Naive thymus-derived CD4-positive, alpha-beta T cell (primary cell): ENCODE data around the gene EXT2. TPM values are rescaled to one million over a fixed set of nuclear protein-coding genes. Genes with fewer than 3 reads are reported as not detected.

Source experiments
- ATAC-seq: fragments of 150-1000 bp; cut with Tn5 transposase; 2 replicates; pipeline ENCODE4 v1.10.0; 2021; ENCODE audit warnings: mild to moderate bottlenecking, moderate library complexity
- CTCF ChIA-PET: fragments of 350-600 bp; sonication (Branson Sonifier 250); formaldehyde crosslinking; loops from one replicate; lab custom pipeline; 2021; ENCODE audit warnings: antibody characterized with exemption; lab: Charles Lee
- POLR2A ChIA-PET: fragments of 350-600 bp; sonication (Branson Sonifier 250); formaldehyde crosslinking; loops from one replicate; lab custom pipeline; 2021; ENCODE audit warnings: antibody characterized with exemption, inconsistent platforms; lab: Charles Lee
- DNase-seq, 9 donors: peaks; one replicate each; pipeline versions ENCODE4 v3.0.0 to v3.0.0-alpha.2; 2020 to 2022; ENCODE audit warnings: mixed read lengths in 1 of 9
- H3K27ac ChIP-seq: one replicate; pipeline ENCODE4 v1.7.0; 2013; ENCODE audit warnings: mild to moderate bottlenecking, low read depth, low read length, moderate library complexity
- H3K27me3 ChIP-seq, 2 donors: one replicate each; pipeline ENCODE4 v1.7.0; 2013; ENCODE audit warnings: low read length in 2 of 2, mild to moderate bottlenecking in 2 of 2, moderate library complexity in 2 of 2; ENCODE audit not compliant: control insufficient read depth in 2 of 2, insufficient read depth in 2 of 2
- H3K36me3 ChIP-seq, 3 experiments: 1 replicate in 2 of 3; 2 replicates in 1 of 3; pipeline ENCODE4 v1.7.0; 2013; ENCODE audit warnings: low read length in 3 of 3, mild to moderate bottlenecking in 3 of 3, moderate library complexity in 1 of 3; ENCODE audit not compliant: insufficient read depth in 3 of 3, control insufficient read depth in 2 of 3
- H3K4me1 ChIP-seq, 2 donors: one replicate each; pipeline ENCODE4 v1.7.0; 2013; ENCODE audit warnings: low read length in 2 of 2, mild to moderate bottlenecking in 2 of 2, moderate library complexity in 1 of 2; ENCODE audit not compliant: control insufficient read depth in 2 of 2, insufficient read depth in 2 of 2
- H3K4me3 ChIP-seq: 2 replicates; pipeline ENCODE4 v1.7.0; 2013; ENCODE audit warnings: mild to moderate bottlenecking, low read length
- H3K9me3 ChIP-seq, 3 experiments: 1 replicate in 2 of 3; 2 replicates in 1 of 3; pipeline ENCODE4 v1.7.0; 2013; ENCODE audit warnings: low read length in 3 of 3; ENCODE audit not compliant: control insufficient read depth in 2 of 3
- H3K27ac Mint-ChIP-seq, 9 donors: one replicate each; pipeline ENCODE4 v1.8.0; 2020 to 2022; ENCODE audit warnings: mixed read lengths in 9 of 9, mild to moderate bottlenecking in 8 of 9, moderate library complexity in 5 of 9, inconsistent platforms in 2 of 9
- H3K27me3 Mint-ChIP-seq, 5 donors: one replicate each; pipeline ENCODE4 v1.8.0; 2021 to 2022; ENCODE audit warnings: mixed read lengths in 5 of 5, mild to moderate bottlenecking in 1 of 5
- H3K36me3 Mint-ChIP-seq, 5 donors: one replicate each; pipeline ENCODE4 v1.8.0; 2020 to 2022; ENCODE audit warnings: mixed read lengths in 5 of 5, mild to moderate bottlenecking in 3 of 5, inconsistent platforms in 1 of 5
- H3K4me1 Mint-ChIP-seq, 7 donors: one replicate each; pipeline ENCODE4 v1.8.0; 2020 to 2022; ENCODE audit warnings: mixed read lengths in 7 of 7, mild to moderate bottlenecking in 3 of 7, inconsistent platforms in 1 of 7
- H3K4me3 Mint-ChIP-seq, 10 donors: one replicate each; pipeline ENCODE4 v1.8.0; 2020 to 2022; ENCODE audit warnings: mild to moderate bottlenecking in 10 of 10, mixed read lengths in 10 of 10, moderate library complexity in 6 of 10, inconsistent platforms in 2 of 10
- H3K9me3 Mint-ChIP-seq, 11 donors: one replicate each; pipeline ENCODE4 v1.8.0; 2020 to 2022; ENCODE audit warnings: mixed read lengths in 11 of 11, mild to moderate bottlenecking in 4 of 11, inconsistent platforms in 1 of 11, moderate library complexity in 1 of 11
- intact Hi-C, 2 donors: fragments of 100-400 bp; cut with micrococcal nuclease; formaldehyde crosslinking; loops; one replicate each; pipeline ENCODE4 v1.15.1; 2023
- polyA plus RNA-seq, 2 donors: library from polyadenylated mRNA; unstranded; fragments of 300-500 nt; fragmentation: Illumina TruSeq; gene quantifications; one replicate each; pipeline ENCODE4 v1.2.3, GENCODE V29; 2021
- total RNA-seq, 6 experiments: library from RNA in 5 of 6; stranded (reverse) in 5 of 6; gene quantifications; 1 replicate in 5 of 6; 2 replicates in 1 of 6; pipeline ENCODE4 v1.2.3 and lab custom pipeline; 2021 to 2026

The EXT2 gene
- total and polyA plus RNA-seq, 7 experiments from 2014 or later, result 27.2 to 43.9 (median 31.5) TPM

DNA sequence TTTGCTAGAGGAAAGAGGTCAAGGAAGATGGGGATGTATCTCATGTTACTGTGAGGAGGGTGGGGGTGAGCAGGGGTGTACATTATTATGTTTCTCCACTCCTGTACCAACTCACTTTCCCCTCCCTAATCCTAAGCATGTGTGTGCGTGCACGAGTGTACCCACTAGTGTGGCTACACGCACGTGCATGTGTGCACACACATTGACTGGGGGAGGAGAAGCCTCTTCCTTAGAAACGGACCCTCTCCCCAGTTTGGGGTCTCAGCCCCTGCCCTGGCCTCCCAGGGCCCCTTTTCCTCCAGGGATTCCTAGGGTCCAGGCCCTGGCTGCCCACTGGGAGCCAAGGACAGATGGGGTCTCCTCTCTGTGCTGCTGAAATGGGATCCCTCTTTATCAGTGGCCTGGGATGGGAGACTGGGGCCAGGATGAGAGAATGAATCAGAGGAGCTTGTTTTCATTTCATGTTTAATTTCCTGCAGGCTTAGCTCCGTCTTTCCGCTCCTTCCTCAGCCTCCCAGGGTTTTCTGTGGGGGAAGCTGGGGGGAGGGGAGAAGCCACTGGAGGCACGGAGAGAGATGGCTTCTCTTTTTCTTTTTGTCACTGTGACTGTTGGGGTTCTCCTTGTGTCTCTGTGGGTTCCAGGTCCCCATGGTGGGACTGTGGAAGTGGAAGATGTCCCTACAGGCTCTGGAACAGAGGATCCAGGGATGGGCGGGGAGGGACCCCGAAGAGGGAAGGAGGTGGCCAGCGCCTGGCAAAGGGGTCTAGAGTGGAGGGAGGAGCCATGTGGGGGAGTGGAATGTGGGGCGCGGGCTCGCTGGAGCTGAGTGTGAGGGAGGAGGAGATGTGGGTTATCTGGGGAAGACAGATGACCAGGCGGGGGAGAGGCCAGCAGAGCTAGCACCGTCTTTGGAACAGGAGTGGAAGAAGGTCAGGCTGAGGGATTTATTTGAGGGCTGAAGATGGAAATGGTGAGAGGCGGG lies 174.2 kb downstream of the EXT2 start:
- no peaks in the 10 kb centered on the region for H3K27me3 Mint-ChIP-seq
- POLR2A ChIA-PET, result no interaction called here
- CTCF ChIA-PET, result no interaction called here

DNA sequence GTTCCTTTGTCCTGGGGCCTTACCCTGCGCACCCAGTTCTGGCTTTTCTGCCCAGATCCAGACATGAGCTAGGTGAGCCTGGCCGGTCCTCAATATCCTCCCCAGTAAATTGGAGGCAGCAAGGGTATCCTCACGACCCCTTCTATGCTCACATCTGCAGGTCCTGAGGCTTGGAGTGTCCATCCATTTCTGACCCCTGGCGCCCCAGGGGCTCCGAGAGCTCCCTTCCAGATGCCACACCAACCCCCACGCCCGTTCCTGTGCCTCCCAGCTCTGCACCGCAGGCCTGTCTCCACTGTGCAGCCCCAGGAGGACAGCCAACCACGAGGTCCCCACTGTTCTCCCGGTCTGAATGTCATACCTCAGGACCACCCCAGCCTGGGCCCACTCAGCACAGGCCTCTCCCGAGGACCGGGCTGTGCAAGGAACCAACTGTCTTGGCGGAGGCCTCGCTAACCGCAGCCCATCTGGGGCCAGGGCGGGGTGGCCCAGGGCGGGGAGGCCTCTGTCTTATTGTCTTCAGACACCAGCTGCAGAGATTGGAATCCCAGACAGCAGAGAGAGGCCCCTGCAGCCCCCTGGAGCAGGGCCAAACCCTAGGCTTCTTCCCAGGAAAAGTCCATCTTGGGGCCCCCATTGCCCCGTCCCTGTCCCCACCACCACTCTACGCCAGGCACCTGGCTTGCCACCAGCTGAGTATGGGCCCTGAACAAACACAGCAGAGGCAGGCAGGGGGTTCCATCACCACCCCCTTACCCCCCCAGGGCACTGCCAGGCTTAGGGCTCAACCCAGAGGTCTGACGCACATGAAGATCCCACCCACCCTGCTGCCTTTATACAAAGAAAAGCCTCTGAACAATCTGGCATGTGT lies 175.2 kb downstream of the EXT2 start:
- ChIA-PET POLR2A (interaction anchor here (0.7 kb wide), 1 partner anchor 50 kb away, joined by 3 read pairs; no protein-coding TSS in a partner anchor), CTCF (no interaction called here)
- Histone ChIP-seq H3K9me3 (no peaks in the 10 kb centered on the region), H3K27ac (no peak overlapping the region), H3K36me3 (no peaks in the 10 kb centered on the region), H3K27me3 (no peaks in the 10 kb centered on the region), H3K4me3 (no peak overlapping the region), H3K4me1 (no peaks in the 10 kb centered on the region)
- Mint-ChIP-seq H3K36me3 (peaks cover 0 to 5% (median 0%) of the 10 kb centered on the region in 5 donors), H3K9me3 (peaks cover 0 to 3% (median 0%) of the 10 kb centered on the region in 11 donors), H3K4me1 (no peaks in the 10 kb centered on the region), H3K27me3 (no peaks in the 10 kb centered on the region), H3K4me3 (no peak overlapping the region), H3K27ac (no peak overlapping the region)
- DNase-seq, result no peak
- ATAC-seq, result no peak
- intact Hi-C loops, result no loop called here

More for the DNA sequence above, 174.2 kb downstream of the EXT2 start:
- Histone ChIP-seq H3K27ac (no peak overlapping the region), H3K9me3 (no peaks in the 10 kb centered on the region), H3K36me3 (no peaks in the 10 kb centered on the region), H3K4me3 (no peak overlapping the region), H3K4me1 (no peaks in the 10 kb centered on the region), H3K27me3 (no peaks in the 10 kb centered on the region)
- Mint-ChIP-seq H3K36me3 (peaks cover 0 to 5% (median 0%) of the 10 kb centered on the region in 5 donors), H3K27ac (no peak overlapping the region), H3K4me3 (no peak overlapping the region), H3K4me1 (no peaks in the 10 kb centered on the region), H3K9me3 (peaks cover 0 to 3% (median 0%) of the 10 kb centered on the region in 11 donors)
- DNase-seq (no peak), ATAC-seq (no peak)
- intact Hi-C loops, result no loop called here

DNA sequence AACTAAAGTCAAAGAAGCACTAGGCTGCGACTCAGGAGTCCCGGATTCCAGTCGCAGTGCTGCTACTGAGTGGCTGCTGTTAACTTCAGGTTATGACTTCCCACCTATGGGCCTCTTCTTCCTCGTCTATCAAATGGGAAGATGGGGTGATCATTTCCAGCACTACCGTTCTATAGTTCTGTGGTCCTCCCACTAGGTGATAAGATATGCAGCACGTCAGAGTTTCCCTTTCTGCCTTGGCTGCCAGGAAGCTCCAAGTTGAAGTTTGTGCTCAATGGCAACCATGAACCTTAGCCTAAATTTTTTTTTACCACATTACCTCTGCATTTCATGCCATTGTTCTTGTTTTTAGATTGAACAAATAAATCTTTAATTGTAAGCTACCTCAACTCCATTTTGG lies 175.8 kb downstream of the EXT2 start:
- no peak for DNase-seq
- POLR2A ChIA-PET, result interaction anchor here (0.7 kb wide), 1 partner anchor 51 kb away, joined by 3 read pairs; no protein-coding TSS in a partner anchor
- Mint-ChIP-seq H3K27me3 (no peaks in the 10 kb centered on the region), H3K4me1 (no peaks in the 10 kb centered on the region), H3K36me3 (peaks cover 0 to 5% (median 0%) of the 10 kb centered on the region in 5 donors), H3K9me3 (peaks cover 0 to 4% (median 0%) of the 10 kb centered on the region in 11 donors), H3K4me3 (no peak overlapping the region), H3K27ac (no peak overlapping the region)
- Histone ChIP-seq H3K27me3 (no peaks in the 10 kb centered on the region), H3K27ac (no peak overlapping the region), H3K9me3 (no peaks in the 10 kb centered on the region), H3K4me3 (no peak overlapping the region), H3K36me3 (no peaks in the 10 kb centered on the region), H3K4me1 (no peaks in the 10 kb centered on the region)
- CTCF ChIA-PET, result no interaction called here
- intact Hi-C loops, result no loop called here
- ATAC-seq, result no peak

DNA sequence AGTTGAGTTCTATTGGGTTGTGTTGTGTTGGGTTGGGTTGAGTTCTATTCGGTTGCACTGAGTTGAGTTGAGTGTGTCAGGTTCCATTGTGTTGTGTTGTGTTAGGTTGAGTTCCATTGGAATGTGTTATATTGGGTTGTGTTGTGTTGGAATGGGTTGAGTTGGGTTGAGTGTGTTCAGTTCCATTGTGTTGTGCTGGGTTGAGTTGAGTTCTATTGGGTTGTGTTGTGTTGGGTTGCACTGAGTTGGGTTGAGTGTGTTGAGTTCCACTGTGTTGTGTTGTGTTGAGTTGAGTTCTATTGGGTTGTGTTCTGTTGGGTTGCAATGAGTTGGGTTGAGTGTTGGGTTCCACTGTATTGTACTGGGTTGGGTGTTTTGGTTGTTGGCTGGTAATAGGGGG lies 178.9 kb downstream of the EXT2 start:
- Mint-ChIP-seq H3K27ac (no peak overlapping the region), H3K27me3 (no peaks in the 10 kb centered on the region), H3K4me1 (no peaks in the 10 kb centered on the region), H3K36me3 (peaks cover 0 to 5% (median 0%) of the 10 kb centered on the region in 5 donors), H3K4me3 (no peak overlapping the region), H3K9me3 (peaks cover 0 to 4% (median 0%) of the 10 kb centered on the region in 11 donors)
- no peaks in the 10 kb centered on the region for H3K36me3 ChIP-seq
- H3K4me3 ChIP-seq, result no peak overlapping the region
- H3K4me1 ChIP-seq, result no peaks in the 10 kb centered on the region
- ChIA-PET POLR2A (no interaction called here), CTCF (no interaction called here)
- intact Hi-C loops, result no loop called here
- no peak overlapping the region for H3K27ac ChIP-seq
- DNase-seq (no peak), ATAC-seq (no peak)
- H3K9me3 ChIP-seq, result no peaks in the 10 kb centered on the region
- H3K27me3 ChIP-seq, result no peaks in the 10 kb centered on the region

DNA sequence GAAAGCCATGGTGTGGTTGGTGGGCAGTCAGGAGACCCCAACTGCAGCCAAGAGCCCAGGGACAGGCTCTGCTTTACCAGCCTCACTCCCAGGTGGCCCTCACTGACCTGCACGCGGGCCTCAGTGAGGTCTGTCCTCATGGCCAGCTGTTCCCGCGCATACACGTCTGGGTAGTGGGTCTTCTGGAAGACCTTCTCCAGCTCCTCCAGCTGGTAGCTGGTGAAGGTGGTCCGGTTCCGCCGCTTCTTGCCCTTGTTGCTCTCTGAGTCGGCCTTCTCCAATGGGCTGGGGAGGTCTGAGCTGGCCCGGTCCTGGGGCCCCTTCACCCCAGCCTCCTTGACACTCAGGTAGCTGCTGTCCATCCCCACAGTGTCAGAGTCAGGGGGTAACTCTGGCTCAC lies 179.8 kb downstream of the EXT2 start:
- peaks cover 0 to 4% (median 0%) of the 10 kb centered on the region in 5 donors for H3K27me3 Mint-ChIP-seq
- peaks cover 0 to 4% (median 0%) of the 10 kb centered on the region in 11 donors for H3K9me3 Mint-ChIP-seq
- DNase-seq (no peak), ATAC-seq (no peak)
- POLR2A ChIA-PET, result interaction anchor here (0.6 kb wide), 1 partner anchor 215 kb away, joined by 3 read pairs; no protein-coding TSS in a partner anchor
- no peak overlapping the region for H3K27ac Mint-ChIP-seq
- H3K4me1 Mint-ChIP-seq, result peaks cover 0 to 2% (median 0%) of the 10 kb centered on the region in 7 donors
- H3K4me3 Mint-ChIP-seq, result no peak overlapping the region
- H3K9me3 ChIP-seq, result no peaks in the 10 kb centered on the region
- H3K36me3 ChIP-seq, result no peaks in the 10 kb centered on the region
- H3K4me3 ChIP-seq, result no peak overlapping the region
- no peaks in the 10 kb centered on the region for H3K4me1 ChIP-seq
- CTCF ChIA-PET, result no interaction called here
- H3K36me3 Mint-ChIP-seq, result peaks cover 0 to 5% (median 0%) of the 10 kb centered on the region in 5 donors
- no peaks in the 10 kb centered on the region for H3K27me3 ChIP-seq
- H3K27ac ChIP-seq, result no peak overlapping the region
- intact Hi-C loops, result no loop called here

DNA sequence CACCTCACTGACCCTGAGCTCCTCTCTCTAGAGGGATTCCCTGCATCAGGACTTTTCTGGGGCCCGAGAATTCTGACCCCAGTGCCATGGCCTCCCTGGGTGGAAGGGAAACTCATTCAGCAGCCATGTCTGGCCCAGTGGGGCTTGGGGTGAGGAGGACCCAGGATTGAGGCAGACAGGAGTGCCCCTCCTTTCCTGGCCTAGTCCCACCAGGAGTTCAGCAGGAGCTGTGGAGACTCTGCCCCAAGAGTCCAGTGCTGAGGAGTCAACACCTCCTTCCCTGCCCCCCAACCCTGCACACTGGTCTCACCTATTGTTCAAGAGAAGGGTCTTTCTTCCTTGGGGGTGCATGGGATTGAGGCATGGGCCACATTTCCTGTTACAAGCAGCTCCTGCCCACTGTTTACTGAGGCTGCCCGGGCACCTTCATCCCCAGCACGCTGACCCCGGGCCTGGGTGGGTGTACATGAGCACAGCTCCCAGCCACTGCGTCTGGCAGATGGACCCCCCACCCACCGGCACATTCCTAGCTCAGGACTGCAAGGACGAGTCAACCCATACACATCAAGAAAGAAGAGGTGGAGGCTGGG lies 180.6 kb downstream of the EXT2 start:
- Histone ChIP-seq H3K4me1 (no peaks in the 10 kb centered on the region), H3K27ac (no peak overlapping the region), H3K9me3 (no peaks in the 10 kb centered on the region), H3K36me3 (no peaks in the 10 kb centered on the region), H3K27me3 (no peaks in the 10 kb centered on the region), H3K4me3 (no peak overlapping the region)
- intact Hi-C loops, result no loop called here
- POLR2A ChIA-PET, result no interaction called here
- Mint-ChIP-seq H3K4me3 (no peak overlapping the region), H3K9me3 (peaks cover 0 to 4% (median 0%) of the 10 kb centered on the region in 11 donors), H3K27ac (no peak overlapping the region), H3K36me3 (peaks cover 0 to 5% (median 0%) of the 10 kb centered on the region in 5 donors), H3K27me3 (peaks cover 0 to 4% (median 0%) of the 10 kb centered on the region in 5 donors), H3K4me1 (peaks cover 0 to 2% (median 0%) of the 10 kb centered on the region in 7 donors)
- no peak for DNase-seq
- CTCF ChIA-PET, result no interaction called here
- ATAC-seq, result no peak
